BLaER1 treated with 17β-estradiol and CSF1 and Interleukin-3, amounts not matched to agents 10 nM and 100 nM (cell line): Measurements from ENCODE around the gene DAND5.
"Not testable (repeated sequence)": the region's sequence is repeated elsewhere in the genome, so short reads cannot be mapped to it uniquely, and the experiment has no call there.

Experiments used
- H3K27ac ChIP-seq, 11 experiments: shearing (Covaris generic); formaldehyde crosslinking; 2 replicates each; pipeline ENCODE4 v1.8.1; 2022
- H3K27me3 ChIP-seq, 11 experiments: shearing (Covaris generic); formaldehyde crosslinking; 2 replicates each; pipeline ENCODE4 v1.8.1; 2022
- H3K36me3 ChIP-seq, 11 experiments: shearing (Covaris generic); formaldehyde crosslinking; 2 replicates each; pipeline ENCODE4 v1.8.1; 2022
- H3K4me1 ChIP-seq, 10 experiments: shearing (Covaris generic); formaldehyde crosslinking; 2 replicates each; pipeline ENCODE4 v1.8.1; 2022
- H3K4me2 ChIP-seq, 11 experiments: shearing (Covaris generic); formaldehyde crosslinking; 2 replicates each; pipeline ENCODE4 v1.8.1; 2022
- H3K4me3 ChIP-seq, 10 experiments: shearing (Covaris generic); formaldehyde crosslinking; 2 replicates each; pipeline ENCODE4 v1.8.1; 2022
- H3K9ac ChIP-seq, 11 experiments: shearing (Covaris generic); formaldehyde crosslinking; 2 replicates each; pipeline ENCODE4 v1.8.1; 2022
- H3K9me3 ChIP-seq, 11 experiments: shearing (Covaris generic); formaldehyde crosslinking; replicated peaks in 1 of 11; 2 replicates each; pipeline ENCODE4 v1.8.1; 2022
- H4K20me1 ChIP-seq, 11 experiments: shearing (Covaris generic); formaldehyde crosslinking; 2 replicates each; pipeline ENCODE4 v1.8.1; 2022
- Cebpa-rat ChIP-seq, 11 experiments: shearing (Covaris generic); IDR thresholded peaks; 2 replicates each; pipeline ENCODE4 v1.8.1; 2022

The DAND5 gene

DNA sequence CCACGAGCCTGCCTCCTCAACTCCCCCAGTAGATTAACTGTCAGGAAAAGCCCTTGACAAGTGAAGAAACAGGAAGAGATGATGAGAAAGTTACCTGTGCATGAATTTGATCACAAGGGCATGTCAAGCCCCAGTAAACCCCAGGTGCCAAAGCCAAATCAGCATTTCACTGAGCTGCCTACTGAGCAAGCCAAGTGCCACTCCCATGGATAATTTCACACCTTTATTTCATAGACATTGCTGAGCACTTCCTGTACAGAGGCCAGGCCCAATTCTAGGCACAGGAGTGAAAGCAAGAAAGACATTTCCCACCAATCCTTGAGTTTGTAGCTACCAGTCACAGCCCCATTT lies 14.8 kb upstream of the DAND5 start:
- H4K20me1 ChIP-seq, result peaks cover 9 to 71% (median 60%) of the 10 kb centered on the region in 11 experiments; a peak in 19 of 22 replicates
- no peak for TF ChIP-seq Cebpa-rat (IDR thresholded peaks at IDR 0.05)
- peaks cover 50 to 63% (median 58%) of the 10 kb centered on the region in 11 experiments for H3K36me3 ChIP-seq
- peak overlapping the region in 6 of 11 experiments; percentile 9 to 66 (median 38); a peak in 3 of 22 replicates for H3K27ac ChIP-seq
- H3K9ac ChIP-seq, result peak overlapping the region in 9 of 11 experiments; percentile 3 to 98 (median 95); a peak in 15 of 22 replicates
- H3K9me3 ChIP-seq, result no peaks in the 10 kb centered on the region
- H3K4me3 ChIP-seq, result no peak overlapping the region
- H3K4me1 ChIP-seq, result peaks cover 61 to 77% (median 73%) of the 10 kb centered on the region in 10 experiments
- H3K4me2 ChIP-seq, result peak overlapping the region; percentile 82 to 98 (median 95); a peak in 21 of 22 replicates
- no peaks in the 10 kb centered on the region for H3K27me3 ChIP-seq

DNA sequence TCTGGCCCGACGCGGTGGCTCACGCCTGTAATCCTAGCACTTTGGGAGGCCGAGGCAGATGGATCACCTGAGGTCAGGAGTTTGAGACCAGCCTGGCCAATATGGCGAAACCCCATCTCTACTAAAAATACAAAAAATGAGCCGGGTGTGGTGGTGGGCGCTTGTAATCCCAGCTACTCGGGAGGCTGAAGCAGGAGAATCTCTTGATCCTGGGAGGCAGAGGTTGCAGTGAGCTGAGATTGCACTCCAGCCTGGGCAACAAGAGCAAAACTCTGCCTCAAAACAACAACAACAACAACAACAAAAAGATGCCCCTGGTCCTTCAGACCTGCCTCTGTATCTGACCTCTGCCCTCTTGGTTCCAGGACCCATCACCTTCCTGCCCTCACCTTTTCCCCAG lies 13.8 kb upstream of the DAND5 start:
- Histone ChIP-seq H3K9ac (peak overlapping the region; percentile 85 to 98 (median 93)), H3K4me3 (peak overlapping the region; percentile 76 to 97 (median 86); a peak in 19 of 20 replicates), H3K4me1 (peaks cover 51 to 67% (median 64%) of the 10 kb centered on the region in 10 experiments), H3K36me3 (peaks cover 41 to 53% (median 48%) of the 10 kb centered on the region in 11 experiments), H3K27ac (peak overlapping the region in 9 of 11 experiments; percentile 83 to 98 (median 92); a peak in 14 of 22 replicates), H4K20me1 (peaks cover 9 to 61% (median 51%) of the 10 kb centered on the region in 11 experiments; a peak in 19 of 22 replicates), H3K4me2 (peak overlapping the region; percentile 82 to 98 (median 95))
- not testable (repeated sequence) for H3K9me3 ChIP-seq, H3K27me3 ChIP-seq

DNA sequence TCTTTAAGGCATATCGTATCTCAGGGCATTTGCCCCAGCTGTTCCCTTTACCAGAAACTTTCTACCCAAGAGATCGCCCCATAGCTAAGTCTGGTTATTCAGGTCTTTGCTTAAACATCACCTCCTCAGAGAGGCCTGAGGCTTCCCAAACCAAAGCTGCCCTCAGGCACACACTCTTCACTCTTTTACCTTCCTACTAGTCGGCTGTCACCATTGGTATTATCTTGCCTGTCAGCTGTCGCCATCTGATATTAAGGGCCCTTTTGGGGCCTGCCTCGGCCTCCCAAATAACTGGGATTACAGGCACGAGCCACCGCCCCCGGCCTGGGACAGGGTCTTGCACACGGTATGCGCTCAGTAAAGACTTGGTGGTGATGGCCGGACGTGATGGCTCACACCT lies 13.4 kb upstream of the DAND5 start:
- H3K4me1 ChIP-seq, result peaks cover 49 to 63% (median 60%) of the 10 kb centered on the region in 10 experiments
- peak overlapping the region; percentile 76 to 97 (median 86) for H3K4me3 ChIP-seq
- TF ChIP-seq Cebpa-rat (IDR thresholded peaks at IDR 0.05), result no peak
- peak overlapping the region; percentile 85 to 98 (median 93) for H3K9ac ChIP-seq
- peaks cover 9 to 56% (median 48%) of the 10 kb centered on the region in 11 experiments; a peak in 19 of 22 replicates for H4K20me1 ChIP-seq
- peak overlapping the region in 10 of 11 experiments; percentile 83 to 98 (median 92); a peak in 18 of 22 replicates for H3K27ac ChIP-seq
- H3K4me2 ChIP-seq, result peak overlapping the region; percentile 82 to 98 (median 95)
- H3K9me3 ChIP-seq, result no peaks in the 10 kb centered on the region
- no peaks in the 10 kb centered on the region for H3K27me3 ChIP-seq
- H3K36me3 ChIP-seq, result peaks cover 36 to 49% (median 44%) of the 10 kb centered on the region in 11 experiments

DNA sequence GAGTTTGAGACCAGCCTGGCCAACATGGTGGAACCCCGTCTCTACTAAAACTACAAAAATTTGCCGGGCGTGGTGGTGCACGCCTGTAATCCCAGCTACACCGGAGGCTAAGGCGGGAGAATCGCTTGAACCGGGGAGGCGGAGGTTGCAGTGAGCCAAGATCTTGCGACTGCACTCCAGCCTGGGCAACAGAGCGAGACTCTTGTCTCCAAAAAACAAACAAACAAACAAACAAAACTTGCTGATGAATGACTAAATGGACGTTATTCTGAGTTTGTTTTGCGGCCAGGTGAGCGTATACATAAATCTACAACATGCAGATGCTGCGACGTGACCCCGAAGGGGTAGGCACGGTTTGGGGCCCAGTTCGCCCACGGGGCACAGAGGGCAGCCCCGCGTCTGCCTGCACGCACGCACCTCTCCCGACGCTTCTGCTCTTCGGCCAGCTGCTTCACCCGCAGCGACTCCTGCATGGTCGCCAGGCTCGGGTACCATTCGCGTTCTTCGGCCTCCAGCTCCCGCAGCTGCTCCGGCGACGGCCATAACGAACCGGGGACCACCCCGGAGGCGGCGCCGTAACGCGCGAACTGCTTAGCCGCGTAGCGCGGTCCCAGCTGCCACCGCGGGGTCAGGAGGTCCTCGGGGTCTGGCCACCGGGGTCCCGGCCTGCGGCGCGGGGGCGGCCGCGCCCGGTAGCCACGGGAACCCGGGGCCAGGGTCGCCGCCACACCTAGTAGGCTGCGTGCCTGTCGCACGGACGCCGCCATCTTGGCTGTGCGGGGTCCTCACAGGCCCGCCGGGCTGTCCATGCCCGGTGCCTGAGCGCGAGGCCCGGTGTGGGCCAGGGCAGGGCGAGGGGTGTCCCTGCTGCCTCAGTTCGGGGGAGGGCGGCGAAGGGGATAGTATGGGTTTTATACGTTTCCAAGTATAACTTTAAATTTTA lies 12.7 kb upstream of the DAND5 start, which contains the start of gene GADD45GIP1:
Gene GADD45GIP1 (minus strand): TSS at position 778 of the 943 bp plus-strand sequence. CDS start 11 bp downstream, at position 767.
- H3K27ac ChIP-seq, result peak within 1 kb of the TSS; percentile 83 to 98 (median 92)

DNA sequence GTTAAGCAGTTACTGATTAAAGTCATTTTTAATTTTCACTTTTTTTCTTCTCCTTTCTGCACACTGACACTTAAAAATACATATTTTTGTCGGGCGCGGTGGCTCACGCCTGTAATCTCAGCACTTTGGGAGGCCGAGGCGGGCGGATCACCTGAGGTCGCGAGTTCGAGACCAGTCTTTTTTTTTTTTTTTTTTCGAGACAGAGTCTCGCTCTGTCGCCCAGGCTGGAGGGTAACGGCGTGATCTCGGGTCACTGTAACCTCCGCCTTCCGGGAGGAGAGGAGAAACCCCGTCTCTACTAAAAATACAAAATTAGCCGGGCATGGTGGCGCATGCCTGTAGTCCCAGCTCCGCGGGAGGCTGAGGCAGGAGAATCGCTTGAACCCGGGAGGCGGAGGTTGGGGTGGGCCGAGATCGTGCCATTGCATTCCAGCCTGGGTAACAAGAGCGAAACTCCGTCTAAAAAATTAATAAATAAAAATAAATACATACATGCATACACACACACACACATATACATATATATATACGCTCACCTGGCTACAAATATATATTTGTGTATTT lies 11.9 kb upstream of the DAND5 start:
- Histone ChIP-seq H3K36me3 (peaks cover 22 to 34% (median 29%) of the 10 kb centered on the region in 11 experiments), H3K4me2 (peak overlapping the region; percentile 82 to 98 (median 95)), H3K4me3 (peak overlapping the region; percentile 76 to 97 (median 86)), H4K20me1 (peaks cover 8 to 42% (median 33%) of the 10 kb centered on the region in 11 experiments; a peak in 19 of 22 replicates), H3K27ac (peak overlapping the region; percentile 83 to 98 (median 92)), H3K9ac (peak overlapping the region; percentile 85 to 98 (median 93)), H3K4me1 (peaks cover 45 to 49% (median 47%) of the 10 kb centered on the region in 10 experiments)
- H3K27me3 ChIP-seq, H3K9me3 ChIP-seq: not testable (repeated sequence)

More for the DNA sequence above, 12.7 kb upstream of the DAND5 start, which contains the start of gene GADD45GIP1:
- Histone ChIP-seq H3K9me3 (no peaks in the 10 kb centered on the region), H4K20me1 (peaks cover 9 to 49% (median 41%) of the 10 kb centered on the region in 11 experiments; a peak in 19 of 22 replicates), H3K4me2 (peak within 1 kb of the TSS; percentile 82 to 98 (median 95)), H3K4me1 (peaks cover 49 to 57% (median 54%) of the 10 kb centered on the region in 10 experiments), H3K9ac (peak within 1 kb of the TSS; percentile 85 to 98 (median 93)), H3K27me3 (no peaks in the 10 kb centered on the region), H3K4me3 (peak within 1 kb of the TSS; percentile 76 to 97 (median 86)), H3K36me3 (peaks cover 29 to 41% (median 36%) of the 10 kb centered on the region in 11 experiments)
- no peak for TF ChIP-seq Cebpa-rat (IDR thresholded peaks at IDR 0.05)

DNA sequence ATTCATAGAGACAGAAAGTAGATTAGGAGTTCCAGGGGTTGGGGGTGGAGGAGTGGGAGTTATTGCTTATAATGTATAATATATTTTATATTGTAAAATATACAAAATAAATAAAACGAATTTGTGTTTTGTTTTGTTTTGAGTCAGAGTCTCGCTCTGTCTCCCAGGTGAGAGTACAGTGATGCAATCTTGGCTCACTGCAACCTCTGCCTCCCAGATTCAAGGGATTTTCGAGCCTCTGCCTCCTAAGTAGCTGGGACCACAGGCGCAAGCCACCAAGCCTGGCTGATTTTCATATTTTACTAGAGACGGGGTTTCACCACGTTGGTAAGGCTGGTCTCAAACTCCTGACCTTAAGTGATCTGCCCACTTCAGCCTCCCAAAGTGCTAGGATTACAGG lies 9.9 kb upstream of the DAND5 start:
- Histone ChIP-seq H3K9me3 (no peaks in the 10 kb centered on the region), H3K36me3 (peaks cover 4 to 14% (median 9%) of the 10 kb centered on the region in 11 experiments; a peak in 20 of 22 replicates), H4K20me1 (peaks cover 0 to 22% (median 14%) of the 10 kb centered on the region in 11 experiments; a peak in 16 of 22 replicates), H3K4me3 (no peak overlapping the region), H3K4me2 (no peak overlapping the region), H3K9ac (no peak overlapping the region), H3K4me1 (peaks cover 25 to 29% (median 28%) of the 10 kb centered on the region in 10 experiments), H3K27ac (no peak overlapping the region), H3K27me3 (no peaks in the 10 kb centered on the region)
- TF ChIP-seq Cebpa-rat (IDR thresholded peaks at IDR 0.05), result no peak

DNA sequence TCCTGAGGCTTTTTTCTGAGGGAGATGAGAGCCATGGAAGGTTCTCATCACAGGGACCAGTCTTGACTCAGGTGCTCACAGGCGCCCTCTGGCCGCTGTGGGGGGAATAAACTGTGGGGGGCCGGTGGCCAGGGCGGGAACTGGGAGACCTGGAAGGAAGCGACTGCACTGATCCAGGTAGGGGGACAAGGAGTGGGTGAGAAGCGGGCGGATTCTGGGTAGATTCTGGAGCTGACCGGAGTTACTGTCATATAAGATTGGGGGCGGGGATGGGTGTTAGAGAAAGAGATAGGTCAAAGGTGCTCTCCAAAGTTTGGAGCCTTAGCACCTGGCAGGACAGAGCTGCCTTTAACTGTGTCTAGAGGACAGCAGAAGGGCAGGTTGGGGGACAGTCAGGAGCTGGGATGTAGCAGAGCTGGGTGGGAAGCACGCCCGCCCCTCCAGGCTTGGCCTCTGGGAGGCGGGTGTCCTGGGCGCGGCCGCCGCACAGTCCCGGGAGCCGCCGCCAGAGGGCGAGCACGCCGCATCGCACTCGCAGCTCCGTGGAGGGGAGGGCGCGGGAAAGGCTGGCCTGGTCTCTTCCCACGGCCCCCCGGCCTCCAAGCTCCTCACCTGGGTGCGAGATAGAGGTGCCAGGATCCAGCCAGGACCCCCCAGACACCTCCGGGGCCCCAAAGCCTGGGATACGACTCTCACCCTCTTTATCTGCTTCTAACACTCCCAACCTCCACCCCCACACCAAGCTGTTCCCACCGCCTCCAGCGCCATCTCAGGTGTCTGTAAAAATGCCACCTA lies 4.2 kb upstream of the DAND5 start:
- Histone ChIP-seq H3K9ac (peak overlapping the region in 10 of 11 experiments; percentile 38 to 76 (median 70); a peak in 19 of 22 replicates), H3K27me3 (no peaks in the 10 kb centered on the region), H3K27ac (peak overlapping the region in 9 of 11 experiments; percentile 34 to 68 (median 58); a peak in 14 of 22 replicates), H4K20me1 (no peaks in the 10 kb centered on the region), H3K4me2 (peak overlapping the region; percentile 79 to 99 (median 89)), H3K36me3 (no peaks in the 10 kb centered on the region), H3K4me1 (peaks cover 0 to 18% (median 11%) of the 10 kb centered on the region in 10 experiments; a peak in 12 of 20 replicates), H3K9me3 (no peaks in the 10 kb centered on the region), H3K4me3 (peak overlapping the region; percentile 39 to 68 (median 54); a peak in 18 of 20 replicates)
- no peak for TF ChIP-seq Cebpa-rat (IDR thresholded peaks at IDR 0.05)

DNA sequence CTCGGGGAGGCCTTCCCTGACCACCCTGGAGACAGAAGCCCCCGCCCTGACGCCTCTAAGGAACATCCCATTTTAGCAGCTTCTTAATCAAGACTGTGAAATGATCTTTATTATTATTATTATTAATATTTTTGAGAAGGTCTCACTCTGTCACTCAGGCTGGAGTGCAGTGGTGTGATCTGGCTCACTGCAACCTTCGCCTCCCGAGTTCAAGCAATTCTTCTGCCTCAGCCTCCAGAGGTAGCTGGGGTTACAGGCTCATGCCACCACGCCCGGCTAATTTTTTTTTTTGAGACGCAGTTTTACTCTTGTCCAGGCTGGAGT lies 3.6 kb upstream of the DAND5 start:
- H3K9me3 ChIP-seq, result no peaks in the 10 kb centered on the region
- H3K27ac ChIP-seq, result peak overlapping the region in 3 of 11 experiments; percentile 46 to 61 (median 55); a peak in 3 of 22 replicates
- H3K4me1 ChIP-seq, result peaks cover 0 to 18% (median 11%) of the 10 kb centered on the region in 10 experiments; a peak in 12 of 20 replicates
- peak overlapping the region; percentile 79 to 99 (median 89) for H3K4me2 ChIP-seq
- no peaks in the 10 kb centered on the region for H3K27me3 ChIP-seq
- H3K9ac ChIP-seq, result peak overlapping the region in 8 of 11 experiments; percentile 64 to 76 (median 72); a peak in 13 of 22 replicates
- H3K4me3 ChIP-seq, result peak overlapping the region in 6 of 10 experiments; percentile 46 to 68 (median 55); a peak in 6 of 20 replicates
- H4K20me1 ChIP-seq, result no peaks in the 10 kb centered on the region
- no peak for TF ChIP-seq Cebpa-rat (IDR thresholded peaks at IDR 0.05)
- H3K36me3 ChIP-seq, result no peaks in the 10 kb centered on the region
